GM19240 (cell line): ENCODE measurements around the gene DLG3.
"Not testable (repeated sequence)": the region's sequence is repeated elsewhere in the genome, so short reads cannot be mapped to it uniquely, and the experiment has no call there.

ENCODE experiments used
- DNase-seq: peaks from one replicate; pipeline ENCODE4 v3.0.0; 2011; ENCODE audit warnings: low spot score; ENCODE audit not compliant: insufficient read length

Gene DLG3

GRCh38 chrX:70444326-70444945 lies at the start of gene DLG3:
Gene DLG3, plus strand, starts transcription at chrX:70444835. Its CDS starts 367 bp downstream, at chrX:70445202.
- DNase-seq: no peak

GRCh38 chrX:70398899-70399298 lies 45.7 kb upstream of the DLG3 start:
- DNase-seq: no peak

DNA sequence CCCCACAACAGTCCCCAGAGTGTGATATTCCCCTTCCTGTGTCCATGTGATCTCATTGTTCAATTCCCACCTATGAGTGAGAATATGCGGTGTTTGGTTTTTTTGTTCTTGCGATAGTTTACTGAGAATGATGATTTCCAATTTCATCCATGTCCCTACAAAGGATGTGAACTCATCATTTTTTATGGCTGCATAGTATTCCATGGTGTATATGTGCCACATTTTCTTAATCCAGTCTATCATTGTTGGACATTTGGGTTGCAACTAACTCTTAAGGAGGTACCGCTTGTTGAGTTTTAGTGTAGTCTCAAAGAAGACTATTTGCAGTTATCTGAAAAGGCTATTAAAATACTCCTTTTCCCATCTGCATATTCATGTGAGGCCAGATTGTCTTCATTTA lies 44.5 kb upstream of the DLG3 start:
- DNase-seq: not testable (repeated sequence)

DNA sequence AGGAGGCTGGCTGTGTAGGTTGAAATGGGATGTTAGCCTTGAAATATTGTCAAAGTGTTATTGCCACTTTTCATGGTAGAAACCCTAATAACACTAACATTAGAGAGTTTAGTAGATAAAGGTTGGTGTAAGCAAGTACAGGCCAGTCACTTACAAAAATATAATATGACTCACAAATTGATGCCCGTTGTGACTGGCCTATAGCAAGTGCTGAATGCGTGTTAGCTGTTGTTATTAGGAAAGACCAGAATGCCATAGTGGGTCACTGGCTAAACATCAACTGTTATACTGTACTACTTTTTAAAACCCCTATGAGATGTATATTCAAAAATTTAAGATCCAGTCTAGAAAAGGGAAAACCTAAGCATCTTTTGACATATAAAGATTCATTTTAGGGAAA lies 41.9 kb upstream of the DLG3 start:
- no peak for DNase-seq

GRCh38 chrX:70405003-70405402 lies 39.6 kb upstream of the DLG3 start:
- DNase-seq: no peak

GRCh38 chrX:70410921-70411320 lies 33.7 kb upstream of the DLG3 start:
- DNase-seq: no peak

DNA sequence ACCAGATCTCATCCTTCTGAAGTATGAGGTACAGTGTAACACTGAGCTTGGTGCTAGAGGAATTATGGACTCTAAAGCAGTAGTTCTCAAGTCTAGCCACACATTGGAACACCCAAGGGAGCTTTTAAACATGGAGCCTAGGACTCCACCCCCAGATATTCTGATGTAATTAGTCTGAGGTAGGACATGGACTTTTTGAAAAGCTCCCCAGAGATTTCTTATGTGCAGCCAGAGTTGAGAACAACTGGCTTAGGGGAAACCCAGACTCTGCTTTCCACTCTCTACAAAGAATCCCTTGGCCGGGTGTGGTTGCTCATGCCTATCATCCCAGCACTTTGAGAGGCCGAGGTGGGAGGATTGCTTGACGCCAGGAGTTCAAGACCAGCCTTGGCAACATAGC lies 33.2 kb upstream of the DLG3 start:
- DNase-seq: no peak

- DNase-seq: no peak
These were observed 23.0 kb upstream of the DLG3 start for GRCh38 chrX:70421618-70422017.

DNA sequence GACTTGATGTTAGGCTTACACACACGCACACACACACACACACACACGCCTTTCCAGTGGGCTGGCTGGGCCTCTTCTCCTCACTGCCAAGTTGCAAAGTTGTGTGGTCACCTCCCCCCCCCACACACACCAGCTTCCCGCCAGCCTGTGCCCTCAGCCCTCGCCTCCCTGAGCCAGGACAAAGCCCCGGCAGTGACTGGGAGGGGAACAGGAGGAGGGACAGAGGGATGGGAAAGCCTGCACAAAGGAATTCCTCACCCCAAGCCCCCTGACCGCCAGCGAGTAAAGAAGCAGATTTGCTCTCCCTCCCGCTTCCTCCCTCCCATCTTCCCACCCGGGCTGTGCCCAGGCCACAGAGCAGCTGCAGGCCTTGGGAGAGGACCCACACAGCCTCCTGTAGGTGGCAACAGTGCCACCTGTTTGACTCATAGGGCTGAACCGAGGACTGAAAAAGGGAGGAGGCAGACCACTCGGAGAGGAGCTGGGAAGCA lies 21.7 kb upstream of the DLG3 start, which contains the start of gene GDPD2:
TSS of gene GDPD2 (plus strand) at position 464 of the 491 bp plus-strand sequence. CDS start 1,671 bp downstream, outside the sequence.
- DNase-seq: no peak

- no peak for DNase-seq
These were observed 20.5 kb upstream of the DLG3 start for GRCh38 chrX:70423936-70424675.

DNA sequence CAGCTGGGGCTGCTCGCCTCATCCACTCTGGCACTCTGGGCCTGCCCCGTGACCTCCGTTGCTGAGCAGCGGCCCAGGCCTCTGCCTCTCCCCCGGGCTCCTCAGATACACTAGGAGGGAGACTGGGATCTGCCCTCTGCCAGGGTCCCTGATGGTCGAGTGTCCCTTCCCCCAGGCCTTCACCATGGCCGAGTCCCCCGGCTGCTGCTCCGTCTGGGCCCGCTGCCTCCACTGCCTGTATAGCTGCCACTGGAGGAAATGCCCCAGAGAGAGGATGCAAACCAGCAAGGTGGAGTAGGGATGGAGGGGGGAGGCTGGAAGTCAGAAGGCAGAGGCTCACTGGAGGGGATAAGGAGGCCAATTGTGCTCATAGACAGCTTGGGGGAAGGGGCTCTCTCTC lies 19.8 kb upstream of the DLG3 start:
- DNase-seq: no peak

GRCh38 chrX:70426286-70427278 lies 18.1 kb upstream of the DLG3 start:
- DNase-seq: no peak

DNA sequence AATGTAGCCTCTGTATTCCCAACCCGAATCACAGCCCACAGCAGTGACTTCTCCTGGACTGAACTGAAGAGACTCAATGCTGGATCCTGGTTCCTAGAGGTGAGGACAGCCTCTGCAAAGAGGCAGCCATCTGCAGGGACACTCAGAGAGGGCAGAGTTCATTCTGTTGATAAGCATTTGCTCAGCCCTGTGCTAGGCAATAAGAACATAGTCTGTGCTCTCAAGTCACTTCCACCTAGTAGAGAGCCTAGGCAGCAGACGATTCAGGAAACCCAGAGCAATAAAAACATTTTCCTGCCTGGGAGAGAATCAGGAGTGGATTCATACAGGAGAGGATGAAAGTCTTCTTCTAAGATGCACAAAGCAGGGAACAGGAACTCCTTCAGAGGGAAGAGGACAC lies 17.3 kb upstream of the DLG3 start:
- no peak for DNase-seq

- DNase-seq: no peak
These were observed 14.9 kb upstream of the DLG3 start for GRCh38 chrX:70429759-70430158.

GRCh38 chrX:70432936-70433847 lies 11.4 kb upstream of the DLG3 start:
- DNase-seq: no peak

DNA sequence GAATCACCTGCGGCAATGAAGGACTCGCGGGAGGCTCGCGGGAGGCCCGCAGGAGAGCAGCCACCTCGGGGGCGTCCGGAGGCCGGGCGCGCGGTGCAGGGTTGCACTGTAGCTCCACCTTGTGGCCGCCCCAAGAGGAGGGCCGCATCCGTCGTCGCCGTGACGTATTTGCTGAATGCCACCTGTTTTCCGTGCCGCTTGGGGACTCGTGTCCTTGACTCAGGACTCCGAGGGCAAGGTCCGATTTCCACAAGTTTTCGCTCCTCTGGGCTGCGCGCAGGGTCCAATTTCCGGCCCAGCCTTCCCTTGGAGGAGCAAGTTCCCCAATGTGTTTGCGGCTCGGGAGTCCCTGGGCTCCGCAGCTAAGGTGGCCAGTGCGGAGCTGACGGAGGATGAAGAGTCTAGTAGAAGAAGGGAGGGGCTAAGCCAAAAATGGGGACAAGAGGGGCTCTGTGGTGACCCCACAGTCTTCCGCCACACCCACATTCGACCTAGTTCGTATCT lies 10.7 kb upstream of the DLG3 start:
- DNase-seq: peak; percentile 48

DNA sequence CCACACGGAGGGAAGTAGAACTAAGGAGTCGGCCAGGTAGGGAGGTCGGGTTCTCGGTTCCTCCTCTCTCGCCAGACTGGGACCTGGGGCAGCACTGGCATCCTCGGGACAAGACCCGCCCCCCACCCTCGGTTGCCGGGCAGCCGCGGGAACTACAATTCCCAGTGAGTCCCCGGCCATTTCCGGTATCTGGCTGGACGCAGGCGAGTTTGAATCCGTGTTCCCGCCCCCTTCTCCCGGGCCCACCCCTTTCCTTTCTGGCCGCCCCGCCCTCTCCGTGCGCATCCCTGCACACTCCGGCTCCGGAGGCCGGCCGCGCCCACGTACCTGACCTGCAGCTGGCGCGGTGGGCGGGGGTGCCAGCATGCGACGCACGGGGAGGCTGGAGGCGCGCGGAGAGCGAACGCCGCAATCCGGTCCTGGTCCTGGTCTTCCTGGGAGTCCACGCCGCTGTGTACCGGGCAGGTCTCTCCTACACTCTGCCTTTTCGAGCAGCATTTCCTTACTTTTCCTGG lies 10.2 kb upstream of the DLG3 start:
- peak; percentile 41 for DNase-seq

- no peak for DNase-seq
These were observed 9.6 kb upstream of the DLG3 start for GRCh38 chrX:70434914-70435586.

- DNase-seq: no peak
These were observed 8.3 kb upstream of the DLG3 start for GRCh38 chrX:70436343-70436742.

DNA sequence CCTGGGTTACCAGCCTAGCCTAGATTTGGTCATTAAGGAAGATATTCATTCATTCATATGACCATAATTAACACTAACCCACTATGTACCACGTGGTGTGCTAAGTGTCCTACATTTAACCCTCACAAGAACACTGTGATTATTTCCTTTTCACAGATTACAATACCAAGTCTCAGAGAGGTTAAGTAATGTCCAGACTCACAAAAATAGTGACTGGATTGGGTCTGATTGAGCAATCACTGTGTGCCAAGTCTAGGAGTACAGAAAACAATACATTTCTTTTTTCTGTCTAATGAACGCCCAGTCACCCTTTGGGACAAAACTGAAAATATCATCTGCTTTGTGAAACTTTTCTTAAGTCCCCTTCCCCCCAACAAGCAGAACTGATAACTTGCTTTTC lies 7.6 kb upstream of the DLG3 start:
- no peak for DNase-seq
